GM12878 (cell line): ENCODE measurements around the gene LPCAT4. TPM values are rescaled to one million over a fixed set of nuclear protein-coding genes. Genes with fewer than 3 reads are reported as not detected.

Experiments used
- ATAC-seq: fragments of 200-7000 bp; cut with Tn5 transposase; 3 replicates; pipeline ENCODE4 v1.9.1; 2020; ENCODE audit warnings: mild to moderate bottlenecking, moderate library complexity
- BruUV-seq: library from RNA; stranded (reverse); fragments of 400-500 nt; replicated peaks from 2 replicates; lab custom pipeline; 2021; lab: Mats Ljungman, UMichigan
- CTCF ChIA-PET: fragments of 300-600 bp; sonication (Branson Sonifier 250); formaldehyde crosslinking; extraction: SDS; loops from one replicate; lab custom pipeline; 2021; ENCODE audit warnings: inconsistent platforms; lab: Yijun Ruan, JAX
- POLR2A ChIA-PET: fragments of 350-600 bp; formaldehyde crosslinking; extraction: SDS; loops from one replicate; lab custom pipeline; 2021; ENCODE audit warnings: inconsistent platforms; lab: Charles Lee
- RAD21 ChIA-PET: fragments of 300-600 bp; sonication (Branson Sonifier 250); formaldehyde crosslinking; loops from one replicate; lab custom pipeline; 2023; ENCODE audit warnings: antibody characterized with exemption; ENCODE audit not compliant: unreplicated experiment; lab: Charles Lee
- SMC1A ChIA-PET: fragments of 300-600 bp; sonication (Branson Sonifier 250); formaldehyde crosslinking; loops from one replicate; lab custom pipeline; 2023; ENCODE audit not compliant: unreplicated experiment, uncharacterized antibody; lab: Charles Lee
- DNase-seq: peaks from one replicate; pipeline ENCODE4 v3.0.0-alpha.2; 2011; ENCODE audit warnings: low read depth, low spot score
- FAIRE-seq: peaks from 3 replicates; lab custom pipeline; 2011; peaks lifted over from hg19 to GRCh38; lab: Jason Lieb, UNC
- H2AFZ ChIP-seq: 2 replicates; pipeline ENCODE4 v1.6.0; 2011; ENCODE audit warnings: low read depth, low read length, control low read depth; ENCODE audit not compliant: control insufficient read depth
- H3K27ac ChIP-seq: 2 replicates; pipeline ENCODE4 v1.5.1; 2011; ENCODE audit warnings: control low read depth; ENCODE audit not compliant: control insufficient read depth, insufficient read depth
- H3K27me3 ChIP-seq, 2 experiments: replicated peaks in 1 of 2; 2 replicates each; pipeline versions ENCODE4 v1.6.0 to v1.6.1; 2011; ENCODE audit warnings: low read length in 1 of 2; ENCODE audit not compliant: control insufficient read depth in 2 of 2, insufficient read depth in 2 of 2
- H3K36me3 ChIP-seq, 2 experiments: 2 replicates each; pipeline ENCODE4 v1.5.1; 2011; ENCODE audit warnings: low read length in 1 of 2; ENCODE audit not compliant: control insufficient read depth in 2 of 2, insufficient read depth in 2 of 2
- H3K4me1 ChIP-seq: 2 replicates; pipeline ENCODE4 v1.6.1; 2011; ENCODE audit warnings: mild to moderate bottlenecking, low read length, moderate library complexity, mixed read lengths; ENCODE audit not compliant: control insufficient read depth, insufficient read depth
- H3K4me2 ChIP-seq: 2 replicates; pipeline ENCODE4 v1.6.0; 2011; ENCODE audit warnings: control low read depth; ENCODE audit not compliant: control insufficient read depth, insufficient read depth
- H3K4me3 ChIP-seq: fragments of 200-600 bp; sonication (generic); 2 replicates; pipeline ENCODE4 v1.5.1; 2016
- H3K79me2 ChIP-seq: 2 replicates; pipeline ENCODE4 v1.6.0; 2011; ENCODE audit warnings: low read length; ENCODE audit not compliant: control insufficient read depth, insufficient read depth
- H3K9ac ChIP-seq: 2 replicates; pipeline ENCODE4 v1.8.0; 2011; ENCODE audit warnings: low read length, control low read depth, mixed read lengths; ENCODE audit not compliant: control insufficient read depth, insufficient read depth
- H3K9me3 ChIP-seq: replicated peaks from 3 replicates; pipeline ENCODE4 v1.5.1; 2011; ENCODE audit warnings: mild to moderate bottlenecking, low read length; ENCODE audit not compliant: control insufficient read depth, insufficient read depth
- H4K20me1 ChIP-seq: 2 replicates; pipeline ENCODE4 v1.6.0; 2011; ENCODE audit not compliant: control insufficient read depth, insufficient read depth
- BRCA1 ChIP-seq: IDR thresholded peaks from 2 replicates; pipeline ENCODE4 v1.6.1; 2011; ENCODE audit warnings: low read depth, low read length, improper control_type of control experiment
- ETV6 ChIP-seq, 2 experiments: fragments of 450-650 bp in 1 of 2; IDR thresholded peaks in 1 of 2; conservative IDR thresholded peaks in 1 of 2; 2 replicates each; pipeline ENCODE4 v1.6.1; 2014; ENCODE audit warnings: antibody characterized with exemption in 1 of 2, borderline replicate concordance in 1 of 2, low read depth in 1 of 2, mild to moderate bottlenecking in 1 of 2, moderate library complexity in 1 of 2
- FOS ChIP-seq: IDR thresholded peaks from 3 replicates; pipeline ENCODE4 v1.6.1; 2011; ENCODE audit warnings: borderline replicate concordance; ENCODE audit not compliant: insufficient read length; ENCODE audit errors: extremely low read depth
- MEF2A ChIP-seq: IDR thresholded peaks from 2 replicates; pipeline ENCODE4 v1.6.1; 2011; ENCODE audit warnings: low read depth, mild to moderate bottlenecking, low read length, moderate library complexity; ENCODE audit not compliant: insufficient read depth
- MTA3 ChIP-seq: IDR thresholded peaks from 2 replicates; pipeline ENCODE4 v1.6.1; 2012; ENCODE audit warnings: low read length, inconsistent platforms, borderline replicate concordance
- NFXL1 ChIP-seq: fragments of 450-650 bp; IDR thresholded peaks from 2 replicates; pipeline ENCODE4 v1.6.1; 2017; ENCODE audit warnings: antibody characterized with exemption, mild to moderate bottlenecking, borderline replicate concordance
- POU2F2 ChIP-seq: IDR thresholded peaks from 3 replicates; pipeline ENCODE4 v1.6.1; 2011; ENCODE audit warnings: low read depth, mild to moderate bottlenecking, low read length, borderline replicate concordance
- RAD51 ChIP-seq: fragments of 450-650 bp; IDR thresholded peaks from 2 replicates; pipeline ENCODE4 v1.6.1; 2016; ENCODE audit warnings: moderate library complexity, mild to moderate bottlenecking, inconsistent platforms
- RB1 ChIP-seq: fragments of 450-650 bp; formaldehyde crosslinking; IDR thresholded peaks from 2 replicates; pipeline ENCODE4 v1.6.1; 2017; ENCODE audit warnings: mild to moderate bottlenecking, borderline replicate concordance
- RFX5 ChIP-seq: IDR thresholded peaks from 2 replicates; pipeline ENCODE4 v1.6.1; 2011; ENCODE audit warnings: low read depth, low read length, improper control_type of control experiment
- WGBS: methylation state at CpG from one replicate; pipeline ENCODE4 v1.1.6; 2016; ENCODE audit warnings: low lambda C conversion rate; ENCODE audit not compliant: insufficient replicate concordance, insufficient coverage; ENCODE audit errors: missing lambda C conversion rate; 5-methylcytosine and 5-hydroxymethylcytosine counted together
- in situ Hi-C: fragments of 300-500 bp; cut with MboI; formaldehyde crosslinking; loops from 9 replicates; pipeline ENCODE4 v1.14.3; 2018; ENCODE audit warnings: mixed read lengths
- intact Hi-C: fragments of 100-400 bp; cut with micrococcal nuclease; formaldehyde crosslinking; loops from one replicate; pipeline ENCODE4 v1.14.2; 2022; ENCODE audit not compliant: unreplicated experiment
- polyA plus RNA-seq, 11 experiments: library from polyadenylated mRNA; depleted of rRNA in 4 of 11; unstranded in 6 of 11; stranded (reverse) in 5 of 11; fragments of >200 nt; fragmentation: Nextera tagmentation in 4 of 11; fragmentation: Illumina TruSeq in 1 of 11; extraction: Ambion mirVana in 4 of 11; extraction: Trizol in 1 of 11; gene quantifications; 1 replicate in 1 of 11; 2 replicates in 10 of 11; pipeline versions ENCODE4 v1.2.1 to v1.2.3, GENCODE V29; 2011 to 2016; ENCODE audit warnings: inconsistent platforms in 2 of 11, missing spikeins in 2 of 11, low read depth in 1 of 11
- total RNA-seq, 4 experiments: library from RNA; depleted of rRNA in 3 of 4; stranded (reverse); fragments of >200 nt in 3 of 4; fragmentation: Illumina TruSeq in 1 of 4; extraction: Trizol in 1 of 4; gene quantifications; 2 replicates each; pipeline versions ENCODE4 v1.2.1 to v1.2.3, GENCODE V29; 2013 to 2021
- TF ChIP-seq, protein P1 (sequence below): IDR thresholded peaks from 2 replicates; pipeline ENCODE4 v1.6.1; 2011; ENCODE audit warnings: mild to moderate bottlenecking, low read depth, low read length, moderate library complexity; ENCODE audit not compliant: insufficient replicate concordance
- TF ChIP-seq, protein P2 (sequence below): fragments of 450-650 bp; IDR thresholded peaks from 2 replicates; pipeline ENCODE4 v1.6.1; 2018; ENCODE audit warnings: mild to moderate bottlenecking, low read depth, moderate library complexity; ENCODE audit not compliant: partially characterized antibody
- TF ChIP-seq, protein P3 (sequence below): IDR thresholded peaks from 2 replicates; pipeline ENCODE4 v1.6.1; 2011; ENCODE audit warnings: low read depth, mild to moderate bottlenecking, low read length, moderate library complexity, borderline replicate concordance; ENCODE audit errors: extremely low read depth
- TF ChIP-seq, protein P4 (sequence below): IDR thresholded peaks from 2 replicates; pipeline ENCODE4 v1.6.1; 2012; ENCODE audit warnings: improper control_type of control experiment, low read depth, low read length; ENCODE audit not compliant: insufficient replicate concordance

The LPCAT4 gene
- total and polyA plus RNA-seq, 10 of the 15 experiments (the other 5 are each of a cell fraction or from before 2014, with no cell fraction given): 14.4 to 57.2 (median 33.0) TPM

DNA sequence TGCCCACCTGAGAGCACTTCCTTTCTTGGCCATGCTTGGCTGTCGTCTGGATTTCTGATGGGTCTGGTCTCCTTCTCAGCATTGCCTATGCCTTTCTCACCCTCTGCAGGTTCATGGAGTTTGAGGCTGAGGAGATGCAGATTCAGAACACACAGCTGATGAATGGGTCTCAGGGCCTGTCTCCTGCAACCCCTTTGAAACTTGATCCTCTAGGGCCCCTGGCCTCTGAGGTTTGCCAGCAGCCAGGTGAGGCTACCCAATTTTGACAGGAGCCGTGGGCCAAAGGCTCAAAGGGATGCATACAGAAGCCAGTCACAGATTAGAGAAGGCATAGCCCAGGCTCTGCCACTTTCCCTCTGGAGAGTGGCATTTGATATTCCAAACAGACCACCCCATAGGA is 13.4 kb downstream of the LPCAT4 start:
- H3K4me3 ChIP-seq: no peak overlapping the region
- no peak overlapping the region for H3K9ac ChIP-seq
- no peaks in the 10 kb centered on the region for H3K27me3 ChIP-seq
- no peaks in the 10 kb centered on the region for H3K4me1 ChIP-seq
- in situ Hi-C loops (no loop called here), intact Hi-C loops (no loop called here)
- H4K20me1 ChIP-seq: no peaks in the 10 kb centered on the region
- no peak for FAIRE-seq
- POLR2A ChIA-PET: no interaction called here
- RAD21 ChIA-PET: no interaction called here
- CTCF ChIA-PET: interaction anchor here (2.4 kb wide), 1 partner anchor 11 kb away, joined by 6 read pairs; the partner anchor contains the start of genes NOP10 and NUTM1
- BruUV-seq: no TSS peak
- H3K27ac ChIP-seq: no peak overlapping the region
- no peak overlapping the region for H3K4me2 ChIP-seq
- no peak for ATAC-seq
- no peaks in the 10 kb centered on the region for H3K9me3 ChIP-seq
- WGBS: 80% methylated on average over 2 of the region's 2 CpGs
- H3K79me2 ChIP-seq: no peaks in the 10 kb centered on the region
- SMC1A ChIA-PET: interaction anchor here (0.7 to 1.8 kb wide), 2 partner anchors 10 to 15 kb away, joined by 3 to 5 read pairs; partner anchors contain the start of genes NOP10 and NUTM1
- no peaks in the 10 kb centered on the region; a peak in 3 of 4 replicates for H3K36me3 ChIP-seq
- DNase-seq: no peak
- H2AFZ ChIP-seq: no peak overlapping the region
- TF ChIP-seq FOS (no peak), RAD51 (no peak), BRCA1 (no peak), POU2F2 (no peak), ETV6 (conservative IDR thresholded peaks at IDR 0.05 in 1 of 2, IDR thresholded peaks at IDR 0.05 in 1 of 2; ENCODE audit: borderline replicate concordance in 1 of 2, low read depth in 1 of 2) (no peak), MEF2A (no peak), RB1 (no peak), MTA3 (no peak), NFXL1 (no peak), RFX5 (no peak)
- TF ChIP-seq, protein P1, sequence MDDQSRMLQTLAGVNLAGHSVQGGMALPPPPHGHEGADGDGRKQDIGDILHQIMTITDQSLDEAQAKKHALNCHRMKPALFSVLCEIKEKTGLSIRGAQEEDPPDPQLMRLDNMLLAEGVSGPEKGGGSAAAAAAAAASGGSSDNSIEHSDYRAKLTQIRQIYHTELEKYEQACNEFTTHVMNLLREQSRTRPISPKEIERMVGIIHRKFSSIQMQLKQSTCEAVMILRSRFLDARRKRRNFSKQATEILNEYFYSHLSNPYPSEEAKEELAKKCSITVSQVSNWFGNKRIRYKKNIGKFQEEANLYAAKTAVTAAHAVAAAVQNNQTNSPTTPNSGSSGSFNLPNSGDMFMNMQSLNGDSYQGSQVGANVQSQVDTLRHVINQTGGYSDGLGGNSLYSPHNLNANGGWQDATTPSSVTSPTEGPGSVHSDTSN: no peak
- TF ChIP-seq, protein P2, sequence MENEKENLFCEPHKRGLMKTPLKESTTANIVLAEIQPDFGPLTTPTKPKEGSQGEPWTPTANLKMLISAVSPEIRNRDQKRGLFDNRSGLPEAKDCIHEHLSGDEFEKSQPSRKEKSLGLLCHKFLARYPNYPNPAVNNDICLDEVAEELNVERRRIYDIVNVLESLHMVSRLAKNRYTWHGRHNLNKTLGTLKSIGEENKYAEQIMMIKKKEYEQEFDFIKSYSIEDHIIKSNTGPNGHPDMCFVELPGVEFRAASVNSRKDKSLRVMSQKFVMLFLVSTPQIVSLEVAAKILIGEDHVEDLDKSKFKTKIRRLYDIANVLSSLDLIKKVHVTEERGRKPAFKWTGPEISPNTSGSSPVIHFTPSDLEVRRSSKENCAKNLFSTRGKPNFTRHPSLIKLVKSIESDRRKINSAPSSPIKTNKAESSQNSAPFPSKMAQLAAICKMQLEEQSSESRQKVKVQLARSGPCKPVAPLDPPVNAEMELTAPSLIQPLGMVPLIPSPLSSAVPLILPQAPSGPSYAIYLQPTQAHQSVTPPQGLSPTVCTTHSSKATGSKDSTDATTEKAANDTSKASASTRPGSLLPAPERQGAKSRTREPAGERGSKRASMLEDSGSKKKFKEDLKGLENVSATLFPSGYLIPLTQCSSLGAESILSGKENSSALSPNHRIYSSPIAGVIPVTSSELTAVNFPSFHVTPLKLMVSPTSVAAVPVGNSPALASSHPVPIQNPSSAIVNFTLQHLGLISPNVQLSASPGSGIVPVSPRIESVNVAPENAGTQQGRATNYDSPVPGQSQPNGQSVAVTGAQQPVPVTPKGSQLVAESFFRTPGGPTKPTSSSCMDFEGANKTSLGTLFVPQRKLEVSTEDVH: no peak
- TF ChIP-seq, protein P3, sequence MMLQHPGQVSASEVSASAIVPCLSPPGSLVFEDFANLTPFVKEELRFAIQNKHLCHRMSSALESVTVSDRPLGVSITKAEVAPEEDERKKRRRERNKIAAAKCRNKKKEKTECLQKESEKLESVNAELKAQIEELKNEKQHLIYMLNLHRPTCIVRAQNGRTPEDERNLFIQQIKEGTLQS: no peak
- TF ChIP-seq, protein P4, sequence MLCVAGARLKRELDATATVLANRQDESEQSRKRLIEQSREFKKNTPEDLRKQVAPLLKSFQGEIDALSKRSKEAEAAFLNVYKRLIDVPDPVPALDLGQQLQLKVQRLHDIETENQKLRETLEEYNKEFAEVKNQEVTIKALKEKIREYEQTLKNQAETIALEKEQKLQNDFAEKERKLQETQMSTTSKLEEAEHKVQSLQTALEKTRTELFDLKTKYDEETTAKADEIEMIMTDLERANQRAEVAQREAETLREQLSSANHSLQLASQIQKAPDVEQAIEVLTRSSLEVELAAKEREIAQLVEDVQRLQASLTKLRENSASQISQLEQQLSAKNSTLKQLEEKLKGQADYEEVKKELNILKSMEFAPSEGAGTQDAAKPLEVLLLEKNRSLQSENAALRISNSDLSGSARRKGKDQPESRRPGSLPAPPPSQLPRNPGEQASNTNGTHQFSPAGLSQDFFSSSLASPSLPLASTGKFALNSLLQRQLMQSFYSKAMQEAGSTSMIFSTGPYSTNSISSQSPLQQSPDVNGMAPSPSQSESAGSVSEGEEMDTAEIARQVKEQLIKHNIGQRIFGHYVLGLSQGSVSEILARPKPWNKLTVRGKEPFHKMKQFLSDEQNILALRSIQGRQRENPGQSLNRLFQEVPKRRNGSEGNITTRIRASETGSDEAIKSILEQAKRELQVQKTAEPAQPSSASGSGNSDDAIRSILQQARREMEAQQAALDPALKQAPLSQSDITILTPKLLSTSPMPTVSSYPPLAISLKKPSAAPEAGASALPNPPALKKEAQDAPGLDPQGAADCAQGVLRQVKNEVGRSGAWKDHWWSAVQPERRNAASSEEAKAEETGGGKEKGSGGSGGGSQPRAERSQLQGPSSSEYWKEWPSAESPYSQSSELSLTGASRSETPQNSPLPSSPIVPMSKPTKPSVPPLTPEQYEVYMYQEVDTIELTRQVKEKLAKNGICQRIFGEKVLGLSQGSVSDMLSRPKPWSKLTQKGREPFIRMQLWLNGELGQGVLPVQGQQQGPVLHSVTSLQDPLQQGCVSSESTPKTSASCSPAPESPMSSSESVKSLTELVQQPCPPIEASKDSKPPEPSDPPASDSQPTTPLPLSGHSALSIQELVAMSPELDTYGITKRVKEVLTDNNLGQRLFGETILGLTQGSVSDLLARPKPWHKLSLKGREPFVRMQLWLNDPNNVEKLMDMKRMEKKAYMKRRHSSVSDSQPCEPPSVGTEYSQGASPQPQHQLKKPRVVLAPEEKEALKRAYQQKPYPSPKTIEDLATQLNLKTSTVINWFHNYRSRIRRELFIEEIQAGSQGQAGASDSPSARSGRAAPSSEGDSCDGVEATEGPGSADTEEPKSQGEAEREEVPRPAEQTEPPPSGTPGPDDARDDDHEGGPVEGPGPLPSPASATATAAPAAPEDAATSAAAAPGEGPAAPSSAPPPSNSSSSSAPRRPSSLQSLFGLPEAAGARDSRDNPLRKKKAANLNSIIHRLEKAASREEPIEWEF: no peak
